GM20000 (cell line): ENCODE measurements around the gene ATP5PB.

ENCODE experiments used
- DNase-seq: peaks from one replicate; pipeline ENCODE4 v3.0.0; 2012; ENCODE audit warnings: low spot score
- TF ChIP-seq, protein P1 (sequence below): IDR thresholded peaks from 2 replicates; pipeline ENCODE4 v1.5.1; 2012; ENCODE audit warnings: mild to moderate bottlenecking, control low read depth; ENCODE audit errors: extremely low read depth, missing control alignments

The ATP5PB gene

DNA sequence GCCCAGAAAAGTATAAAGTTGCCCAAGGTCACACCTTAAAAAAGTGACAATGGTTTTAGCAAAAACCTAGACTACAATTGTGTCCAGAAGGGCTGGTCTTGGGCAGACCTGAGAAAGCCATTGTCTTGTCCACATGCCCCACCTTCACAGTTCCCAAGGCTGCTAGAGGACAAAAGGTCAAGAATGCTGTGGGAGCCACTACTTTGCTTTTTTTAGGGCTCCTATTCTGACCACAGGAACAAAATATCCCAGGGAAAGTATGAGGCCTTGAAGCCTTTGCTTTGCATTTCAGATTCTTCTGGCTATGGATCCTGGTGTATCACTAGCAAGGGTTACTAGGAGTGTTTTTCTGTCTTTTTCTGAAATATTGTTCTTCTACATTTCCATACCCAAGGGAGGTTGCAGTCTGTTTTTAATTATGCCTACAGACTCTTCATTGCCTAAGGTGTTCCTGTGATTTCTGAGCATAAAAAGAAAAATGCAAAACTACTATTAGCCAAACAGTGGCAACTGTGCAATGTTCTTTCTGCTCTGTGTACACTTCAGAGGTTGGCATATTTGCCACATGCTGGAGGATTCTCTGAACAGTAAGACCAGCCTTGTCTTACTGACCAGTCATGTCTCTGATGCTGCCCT, 35.2 kb downstream of the ATP5PB start:
- TF ChIP-seq, protein P1, sequence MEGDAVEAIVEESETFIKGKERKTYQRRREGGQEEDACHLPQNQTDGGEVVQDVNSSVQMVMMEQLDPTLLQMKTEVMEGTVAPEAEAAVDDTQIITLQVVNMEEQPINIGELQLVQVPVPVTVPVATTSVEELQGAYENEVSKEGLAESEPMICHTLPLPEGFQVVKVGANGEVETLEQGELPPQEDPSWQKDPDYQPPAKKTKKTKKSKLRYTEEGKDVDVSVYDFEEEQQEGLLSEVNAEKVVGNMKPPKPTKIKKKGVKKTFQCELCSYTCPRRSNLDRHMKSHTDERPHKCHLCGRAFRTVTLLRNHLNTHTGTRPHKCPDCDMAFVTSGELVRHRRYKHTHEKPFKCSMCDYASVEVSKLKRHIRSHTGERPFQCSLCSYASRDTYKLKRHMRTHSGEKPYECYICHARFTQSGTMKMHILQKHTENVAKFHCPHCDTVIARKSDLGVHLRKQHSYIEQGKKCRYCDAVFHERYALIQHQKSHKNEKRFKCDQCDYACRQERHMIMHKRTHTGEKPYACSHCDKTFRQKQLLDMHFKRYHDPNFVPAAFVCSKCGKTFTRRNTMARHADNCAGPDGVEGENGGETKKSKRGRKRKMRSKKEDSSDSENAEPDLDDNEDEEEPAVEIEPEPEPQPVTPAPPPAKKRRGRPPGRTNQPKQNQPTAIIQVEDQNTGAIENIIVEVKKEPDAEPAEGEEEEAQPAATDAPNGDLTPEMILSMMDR: no peak
- DNase-seq: no peak

DNA sequence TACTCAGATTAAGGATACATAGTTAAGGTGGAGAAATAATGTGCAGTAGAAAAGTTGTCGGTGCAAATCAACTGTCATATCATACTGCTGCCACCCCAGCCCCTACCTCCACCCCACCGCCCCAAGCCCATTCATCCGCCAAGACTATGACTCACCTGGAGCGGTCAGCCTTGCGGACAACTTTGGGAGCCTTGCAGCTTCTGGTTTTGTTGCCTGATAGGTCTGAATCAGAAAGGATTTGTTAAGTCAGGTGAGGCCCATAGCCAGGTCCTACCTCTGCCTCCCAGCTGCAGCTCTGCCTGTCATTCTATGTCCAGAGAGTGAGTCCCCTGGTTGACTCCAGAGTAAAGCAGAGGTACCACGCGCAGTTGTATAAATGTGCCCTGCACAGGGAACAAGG, 37.2 kb downstream of the ATP5PB start:
- TF ChIP-seq, protein P1: no peak
- no peak for DNase-seq

DNA sequence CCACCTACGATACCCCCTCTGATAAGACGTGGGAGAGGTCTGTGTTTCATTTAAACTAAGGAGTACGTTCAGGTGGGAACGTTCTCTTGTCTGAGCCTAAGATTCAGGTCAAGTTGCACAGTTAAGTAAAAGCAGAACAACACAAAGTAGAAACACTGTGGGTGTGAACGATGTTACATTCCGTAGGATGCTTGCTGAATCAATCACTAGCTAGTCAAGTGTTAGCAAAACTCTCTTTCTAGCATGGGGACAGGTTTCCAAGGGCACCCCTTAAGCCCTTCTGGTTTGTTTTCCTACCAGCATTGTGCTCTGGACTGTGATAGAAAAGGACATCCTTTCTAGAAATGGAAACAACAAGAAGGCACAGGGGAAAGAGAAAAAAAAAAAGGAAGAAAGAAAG, 37.9 kb downstream of the ATP5PB start:
- no peak for DNase-seq
- TF ChIP-seq, protein P1: no peak

DNA sequence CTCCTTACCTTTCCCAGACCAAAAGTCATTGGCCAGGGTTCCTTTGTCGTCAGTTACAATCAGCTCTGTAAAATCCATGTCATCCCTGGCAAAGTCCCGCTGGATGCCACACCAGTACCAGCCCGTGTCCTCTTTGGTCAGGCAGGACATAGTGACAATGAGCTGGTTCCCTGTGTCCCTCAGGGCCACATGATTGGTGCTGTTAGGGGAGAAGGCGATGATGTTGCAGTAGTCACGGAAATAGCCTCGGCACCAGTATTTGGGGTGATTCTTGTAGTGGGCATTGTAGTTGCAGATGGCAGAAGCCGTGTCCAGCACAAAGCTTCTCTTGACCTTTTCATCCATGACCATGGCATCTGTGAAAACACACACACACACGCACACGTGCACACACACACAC, 39.4 kb downstream of the ATP5PB start:
- TF ChIP-seq, protein P1: no peak
- no peak for DNase-seq

DNA sequence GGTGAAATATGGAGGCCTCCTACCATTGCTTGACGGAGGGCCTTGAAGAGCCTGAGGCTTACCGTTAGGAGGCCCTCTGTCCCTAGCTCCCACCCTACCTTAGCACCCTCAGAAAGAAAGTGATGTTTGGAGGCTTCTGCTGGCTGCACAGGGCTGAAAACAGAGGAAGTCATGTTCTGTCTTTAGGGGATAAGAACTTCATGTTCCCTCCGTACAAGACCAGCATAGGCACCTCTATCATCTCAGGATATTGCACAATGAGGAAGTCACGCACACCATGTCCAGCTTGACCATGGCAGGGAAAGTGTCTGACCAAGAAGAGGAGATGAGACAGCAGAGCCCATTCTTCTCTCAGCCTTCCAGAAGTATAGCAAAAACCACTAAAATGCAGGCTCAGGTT, 40.3 kb downstream of the ATP5PB start:
- no peak for DNase-seq
- TF ChIP-seq, protein P1: no peak

DNA sequence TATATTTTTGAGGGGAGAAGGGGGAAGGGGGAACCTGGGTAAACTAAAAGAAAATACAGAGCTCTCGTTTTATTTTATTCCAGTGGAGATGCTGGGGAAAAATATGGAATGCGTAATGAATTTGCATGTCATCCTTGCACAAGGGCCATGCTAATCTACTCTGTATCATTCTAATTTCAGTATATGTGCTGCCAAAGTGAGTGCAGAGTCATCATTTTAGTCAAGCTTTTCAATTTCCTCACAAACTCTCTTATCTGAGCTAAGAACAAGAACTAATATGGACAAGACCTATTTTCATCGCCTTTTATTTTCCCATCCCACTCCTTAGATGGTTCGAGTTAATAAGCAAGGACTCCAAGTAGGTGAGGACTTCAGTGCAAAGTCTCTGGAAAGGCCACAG, 41.0 kb downstream of the ATP5PB start:
- TF ChIP-seq, protein P1: no peak
- no peak for DNase-seq

DNA sequence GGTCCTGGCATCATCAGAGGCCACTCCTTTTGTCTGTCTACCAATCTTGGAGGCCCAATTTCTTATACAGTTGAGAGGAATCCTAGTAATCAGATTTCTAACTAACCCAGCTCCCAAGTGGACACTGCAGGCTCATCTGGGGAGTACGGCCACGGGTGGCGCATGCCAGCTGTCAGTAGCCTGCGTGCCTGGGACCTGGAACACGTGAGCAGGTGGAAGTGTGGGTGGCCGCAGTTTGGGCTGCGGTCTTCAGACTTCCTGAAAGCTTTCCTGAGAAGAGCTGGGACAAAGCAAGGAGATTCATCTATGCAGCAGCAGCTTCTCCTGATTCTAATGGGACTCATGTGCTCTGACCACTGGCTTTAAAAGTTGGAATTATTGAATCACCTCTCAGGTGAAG, 41.8 kb downstream of the ATP5PB start:
- DNase-seq: no peak
- TF ChIP-seq, protein P1: no peak
